H1 (cell line): ENCODE data around the gene RAB7B. TPM values are rescaled to one million over a fixed set of nuclear protein-coding genes. Genes with fewer than 3 reads are reported as not detected.

ENCODE experiments used
- CTCF ChIA-PET: fragments of 300-600 bp; sonication (Branson Sonifier 250); formaldehyde crosslinking; loops from one replicate; lab custom pipeline; 2021; ENCODE audit not compliant: partially characterized antibody; lab: Charles Lee
- POLR2A ChIA-PET: fragments of 300-600 bp; sonication (Branson Sonifier 250); formaldehyde crosslinking; loops from one replicate; lab custom pipeline; 2021; ENCODE audit warnings: inconsistent platforms; ENCODE audit not compliant: partially characterized antibody; lab: Charles Lee
- DNase-seq, 2 experiments: peaks; one replicate each; pipeline versions ENCODE4 v3.0.0 to v3.0.0-alpha.2; 2010 to 2022; ENCODE audit warnings: low spot score in 2 of 2, low read depth in 1 of 2, mixed read lengths in 1 of 2
- FAIRE-seq: peaks from 2 replicates; lab custom pipeline; 2011; peaks lifted over from hg19 to GRCh38; lab: Jason Lieb, UNC
- H2AFZ ChIP-seq: 2 replicates; pipeline ENCODE4 v1.8.1; 2012; ENCODE audit warnings: low read length, inconsistent platforms
- H2AK5ac ChIP-seq: 2 replicates; pipeline ENCODE4 v1.6.1; 2013; ENCODE audit warnings: low read depth, low read length
- H2BK120ac ChIP-seq: replicated peaks from 2 replicates; pipeline ENCODE3; 2013; ENCODE audit warnings: low read depth, low read length, inconsistent platforms
- H2BK12ac ChIP-seq: 2 replicates; pipeline ENCODE4 v1.6.1; 2013; ENCODE audit warnings: low read depth, low read length
- H2BK15ac ChIP-seq: 2 replicates; pipeline ENCODE4 v1.6.1; 2013; ENCODE audit warnings: low read length
- H2BK20ac ChIP-seq: 2 replicates; pipeline ENCODE4 v1.6.1; 2013; ENCODE audit warnings: low read length
- H2BK5ac ChIP-seq: 2 replicates; pipeline ENCODE4 v1.6.1; 2013; ENCODE audit warnings: low read depth, low read length
- H3K14ac ChIP-seq: 2 replicates; pipeline ENCODE4 v1.6.1; 2013; ENCODE audit warnings: inconsistent platforms; ENCODE audit not compliant: insufficient read length
- H3K18ac ChIP-seq: 2 replicates; pipeline ENCODE4 v1.6.1; 2013; ENCODE audit warnings: low read length; ENCODE audit errors: extremely low read depth
- H3K23ac ChIP-seq: 2 replicates; pipeline ENCODE4 v1.6.1; 2013; ENCODE audit warnings: inconsistent platforms; ENCODE audit not compliant: insufficient read length
- H3K23me2 ChIP-seq: 2 replicates; pipeline ENCODE4 v1.6.1; 2013; ENCODE audit warnings: low read depth, low read length
- H3K27ac ChIP-seq: 2 replicates; pipeline ENCODE4 v1.6.1; 2011; ENCODE audit warnings: low read depth, low read length, inconsistent platforms
- H3K27me3 ChIP-seq, 4 experiments: replicated peaks in 1 of 4; 1 replicate in 1 of 4; 2 replicates in 3 of 4; pipeline versions ENCODE4 v1.6.1 to v1.8.1; 2011 to 2013; ENCODE audit warnings: low read length in 3 of 4, mild to moderate bottlenecking in 3 of 4, inconsistent platforms in 2 of 4, mixed read lengths in 2 of 4, moderate library complexity in 1 of 4; ENCODE audit not compliant: control insufficient read depth in 3 of 4, insufficient read depth in 3 of 4; ENCODE audit errors: extremely low read depth in 1 of 4
- H3K36me3 ChIP-seq, 4 experiments: 2 replicates each; pipeline versions ENCODE4 v1.6.1 to v1.8.1; 2011 to 2013; ENCODE audit warnings: mild to moderate bottlenecking in 4 of 4, low read length in 3 of 4, moderate library complexity in 2 of 4, control low read depth in 1 of 4, inconsistent platforms in 1 of 4; ENCODE audit not compliant: insufficient read depth in 4 of 4, control insufficient read depth in 2 of 4
- H3K4ac ChIP-seq: replicated peaks from 2 replicates; pipeline ENCODE3; 2013; ENCODE audit warnings: low read length, low read depth, mixed read lengths, inconsistent platforms; ENCODE audit not compliant: insufficient read length
- H3K4me1 ChIP-seq, 4 experiments: replicated peaks in 1 of 4; 1 replicate in 1 of 4; 2 replicates in 3 of 4; pipeline versions ENCODE4 v1.6.1 to v1.8.1; 2011 to 2013; ENCODE audit warnings: low read length in 3 of 4, inconsistent platforms in 2 of 4, mixed read lengths in 1 of 4; ENCODE audit not compliant: insufficient read depth in 4 of 4, control insufficient read depth in 3 of 4
- H3K4me2 ChIP-seq, 2 experiments: 2 replicates each; pipeline versions ENCODE4 v1.6.1 to v1.8.1; 2011 to 2013; ENCODE audit warnings: low read depth in 2 of 2, low read length in 2 of 2, control low read depth in 1 of 2, inconsistent platforms in 1 of 2, mild to moderate bottlenecking in 1 of 2; ENCODE audit not compliant: insufficient read depth in 1 of 2
- H3K4me3 ChIP-seq, 4 experiments: fragments of 200-600, 300-600 bp in 1 of 4; sonication (generic), shearing (Covaris generic), sonication (Bioruptor Twin) in 1 of 4; 2 replicates each; pipeline versions ENCODE4 v1.5.1 to v1.8.1; 2011 to 2016; ENCODE audit warnings: low read length in 4 of 4, low read depth in 3 of 4, control low read depth in 2 of 4, inconsistent platforms in 2 of 4, mild to moderate bottlenecking in 2 of 4, mixed read lengths in 1 of 4, moderate library complexity in 1 of 4; ENCODE audit not compliant: insufficient read depth in 2 of 4; ENCODE audit errors: extremely low read depth in 1 of 4
- H3K56ac ChIP-seq: replicated peaks from 2 replicates; pipeline ENCODE3; 2013; ENCODE audit warnings: low read depth, mild to moderate bottlenecking, mixed read lengths, low read length, inconsistent platforms; ENCODE audit not compliant: insufficient read length
- H3K79me1 ChIP-seq: 2 replicates; pipeline ENCODE4 v1.6.1; 2013; ENCODE audit warnings: low read depth, low read length, control low read depth
- H3K79me2 ChIP-seq, 2 experiments: 2 replicates each; pipeline versions ENCODE4 v1.6.1 to v1.8.1; 2012 to 2013; ENCODE audit warnings: low read length in 2 of 2, mild to moderate bottlenecking in 2 of 2, inconsistent platforms in 1 of 2; ENCODE audit not compliant: insufficient read depth in 2 of 2, control insufficient read depth in 1 of 2
- H3K9ac ChIP-seq, 4 experiments: replicated peaks in 1 of 4; 1 replicate in 1 of 4; 2 replicates in 3 of 4; pipeline versions ENCODE4 v1.6.1 to v1.8.1; 2011 to 2013; ENCODE audit warnings: low read depth in 3 of 4, low read length in 3 of 4, control low read depth in 2 of 4, mild to moderate bottlenecking in 2 of 4, moderate library complexity in 2 of 4, inconsistent platforms in 1 of 4; ENCODE audit errors: extremely low read depth in 1 of 4
- H3K9me3 ChIP-seq, 2 experiments: 2 replicates each; pipeline versions ENCODE4 v1.6.1 to v1.8.1; 2012 to 2013; ENCODE audit warnings: mild to moderate bottlenecking in 2 of 2, moderate library complexity in 2 of 2, control low read depth in 1 of 2, inconsistent platforms in 1 of 2, low read depth in 1 of 2, low read length in 1 of 2, mixed read lengths in 1 of 2; ENCODE audit not compliant: insufficient read depth in 2 of 2
- H4K20me1 ChIP-seq, 2 experiments: replicated peaks in 1 of 2; 2 replicates each; pipeline versions ENCODE3 to v1.8.1; 2011 to 2013; ENCODE audit warnings: inconsistent platforms in 2 of 2, low read length in 2 of 2, mild to moderate bottlenecking in 1 of 2; ENCODE audit not compliant: insufficient read depth in 2 of 2, control insufficient read depth in 1 of 2
- H4K5ac ChIP-seq: 2 replicates; pipeline ENCODE4 v1.6.1; 2013; ENCODE audit warnings: low read length, low read depth, mixed read lengths, inconsistent platforms; ENCODE audit not compliant: insufficient read length
- H4K8ac ChIP-seq: 2 replicates; pipeline ENCODE4 v1.8.0; 2013; ENCODE audit warnings: mild to moderate bottlenecking, moderate library complexity, low read length, inconsistent platforms; ENCODE audit not compliant: insufficient read depth; ENCODE audit errors: extremely low read depth
- H4K91ac ChIP-seq: replicated peaks from 2 replicates; pipeline ENCODE3; 2013; ENCODE audit warnings: low read length, mixed read lengths, inconsistent platforms; ENCODE audit not compliant: insufficient read length
- CTCF ChIP-seq, 3 experiments: IDR thresholded peaks; 1 replicate in 2 of 3; 2 replicates in 1 of 3; pipeline versions ENCODE4 v1.5.1 to v1.6.1; 2011; ENCODE audit warnings: low read length in 3 of 3, mild to moderate bottlenecking in 3 of 3, inconsistent platforms in 2 of 3, low read depth in 1 of 3, moderate library complexity in 1 of 3; ENCODE audit not compliant: insufficient read depth in 1 of 3; ENCODE audit errors: control extremely low read depth in 1 of 3
- GABPA ChIP-seq: IDR thresholded peaks from 2 replicates; pipeline ENCODE4 v1.6.1; 2011; ENCODE audit warnings: mild to moderate bottlenecking, low read length, moderate library complexity, borderline replicate concordance; ENCODE audit not compliant: insufficient read depth
- HDAC2 ChIP-seq, 2 experiments: fragments of 300-600 bp in 1 of 2; sonication (generic) in 1 of 2; IDR thresholded peaks; 2 replicates each; pipeline ENCODE4 v1.6.1; 2011 to 2012; ENCODE audit warnings: low read depth in 2 of 2, low read length in 2 of 2, mild to moderate bottlenecking in 2 of 2, moderate library complexity in 2 of 2, borderline replicate concordance in 1 of 2, inconsistent platforms in 1 of 2
- RFX5 ChIP-seq: IDR thresholded peaks from 2 replicates; pipeline ENCODE4 v1.6.1; 2011; ENCODE audit warnings: low read depth, low read length, improper control_type of control experiment, borderline replicate concordance
- SAP30 ChIP-seq: fragments of 300-600 bp; sonication (generic); IDR thresholded peaks from 2 replicates; pipeline ENCODE4 v1.7.1; 2012; ENCODE audit warnings: low read length, moderate library complexity, mild to moderate bottlenecking, inconsistent platforms; ENCODE audit not compliant: insufficient read depth, insufficient replicate concordance
- SIN3A ChIP-seq, 2 experiments: IDR thresholded peaks in 1 of 2; conservative IDR thresholded peaks in 1 of 2; 2 replicates each; pipeline ENCODE4 v1.6.1; 2011 to 2012; ENCODE audit warnings: low read length in 2 of 2, improper control_type of control experiment in 1 of 2, low read depth in 1 of 2, mild to moderate bottlenecking in 1 of 2
- SIX5 ChIP-seq: IDR thresholded peaks from 2 replicates; pipeline ENCODE4 v1.6.1; 2011; ENCODE audit warnings: mild to moderate bottlenecking, low read depth, low read length
- SP4 ChIP-seq: IDR thresholded peaks from 2 replicates; pipeline ENCODE4 v1.6.1; 2012; ENCODE audit warnings: low read length, inconsistent platforms
- ZNF274 ChIP-seq: IDR thresholded peaks from 2 replicates; pipeline ENCODE4 v1.7.0; 2012; ENCODE audit warnings: low read length, borderline replicate concordance; ENCODE audit errors: extremely low read depth
- WGBS, 2 experiments: shearing (Covaris generic) in 1 of 2; methylation state at CpG; one replicate each; pipeline versions ENCODE4 v1.1.6 to v1.1.7; 2013 to 2015; ENCODE audit warnings: low lambda C conversion rate in 2 of 2, mixed read lengths in 2 of 2, inconsistent platforms in 1 of 2, low coverage in 1 of 2, missing lambda C conversion rate in 1 of 2; ENCODE audit not compliant: insufficient replicate concordance in 2 of 2, insufficient coverage in 1 of 2, insufficient read length in 1 of 2; ENCODE audit errors: extremely low coverage in 1 of 2, missing lambda C conversion rate in 1 of 2; 5-methylcytosine and 5-hydroxymethylcytosine counted together
- polyA plus RNA-seq, 7 experiments: library from polyadenylated mRNA; depleted of rRNA in 3 of 7; stranded (reverse) in 5 of 7; unstranded in 2 of 7; fragments of >200 nt in 5 of 7; fragments of 200-250 nt in 2 of 7; gene quantifications; 1 replicate in 5 of 7; 2 replicates in 1 of 7; 4 replicates in 1 of 7; pipeline versions ENCODE4 v1.2.1 to v1.2.3, GENCODE V29; 2011 to 2013; ENCODE audit warnings: missing spikeins in 2 of 7, mixed read lengths in 2 of 7
- total RNA-seq: library from RNA; stranded (reverse); fragmentation: NEBNext Ultra II Directional; extraction: Animal tissue kit (Norgen Biotek cat#: 25700); gene quantifications from 2 replicates; pipeline ENCODE4 v1.2.1, GENCODE V29; 2021

The RAB7B gene
- total and polyA plus RNA-seq, 2 of the 8 experiments (the other 6 are each of a cell fraction or from before 2014, with no cell fraction given): 0.05 TPM; not detected in 1

GRCh38 chr1:205985330-205986005 is 17.7 kb downstream of the RAB7B start:
- Histone ChIP-seq H3K27me3 (no peaks in the 10 kb centered on the region), H3K56ac (no peak overlapping the region), H3K23ac (no peak overlapping the region), H3K36me3 (no peaks in the 10 kb centered on the region), H3K14ac (no peak overlapping the region), H2BK120ac (no peak overlapping the region), H2AFZ (no peak overlapping the region), H3K9me3 (no peaks in the 10 kb centered on the region), H3K4me1 (no peaks in the 10 kb centered on the region; a peak in 2 of 7 replicates), H3K4me3 (no peak overlapping the region), H4K8ac (no peak overlapping the region), H3K79me1 (no peaks in the 10 kb centered on the region), H3K27ac (no peak overlapping the region), H2BK15ac (no peak overlapping the region), H3K9ac (no peak overlapping the region), H2AK5ac (no peak overlapping the region), H2BK5ac (no peak overlapping the region), H4K91ac (no peak overlapping the region), H2BK20ac (no peak overlapping the region), H4K20me1 (no peaks in the 10 kb centered on the region), H2BK12ac (no peak overlapping the region), H4K5ac (no peak overlapping the region), H3K4me2 (no peak overlapping the region), H3K23me2 (no peaks in the 10 kb centered on the region), H3K4ac (no peak overlapping the region), H3K79me2 (no peaks in the 10 kb centered on the region), H3K18ac (no peak overlapping the region)
- DNase-seq: no peak
- 89% methylated on average over 9 of the region's 9 CpGs; no CpG with 5 or more reads in 1 of the 2 experiments for WGBS, 2 experiments
- POLR2A ChIA-PET: no interaction called here
- CTCF ChIA-PET: interaction anchor here (0.6 to 13.6 kb wide), 24 partner anchors 8 to 488 kb away, joined by 3 to 262 read pairs (median 6); partner anchors contain the start of genes RAB7B and SLC26A9
- FAIRE-seq: no peak
- TF ChIP-seq HDAC2 (IDR thresholded peaks at IDR 0.05; ENCODE audit: borderline replicate concordance in 1 of 2, low read depth in 2 of 2, low read length in 2 of 2) (no peak), SP4 (no peak), GABPA (no peak), CTCF (IDR thresholded peaks at IDR 0.05; ENCODE audit: control extremely low read depth in 1 of 3, insufficient read depth in 1 of 3, low read depth in 1 of 3, low read length in 3 of 3) (no peak), RFX5 (no peak), SIN3A (conservative IDR thresholded peaks at IDR 0.05 in 1 of 2, IDR thresholded peaks at IDR 0.05 in 1 of 2; ENCODE audit: low read depth in 1 of 2, low read length in 2 of 2) (no peak), SIX5 (no peak), SAP30 (no peak), ZNF274 (no peak)
